NT2/D1 (cell line): ENCODE data around the gene OR5AU1.

Experiments
- DNase-seq: peaks from one replicate; pipeline ENCODE4 v3.0.0-alpha.2; 2011; ENCODE audit warnings: low read depth, low spot score
- H3K27me3 ChIP-seq: 2 replicates; pipeline ENCODE4 v1.6.0; 2011; ENCODE audit warnings: mild to moderate bottlenecking; ENCODE audit not compliant: insufficient read length, insufficient read depth
- H3K36me3 ChIP-seq: 2 replicates; pipeline ENCODE4 v1.6.1; 2011; ENCODE audit warnings: mild to moderate bottlenecking, low read length, mixed read lengths; ENCODE audit not compliant: insufficient read depth, insufficient read length
- H3K4me1 ChIP-seq: 2 replicates; pipeline ENCODE4 v1.5.1; 2011; ENCODE audit not compliant: insufficient read depth, insufficient read length
- H3K4me3 ChIP-seq: 2 replicates; pipeline ENCODE4 v1.5.1; 2011; ENCODE audit warnings: low read depth; ENCODE audit not compliant: insufficient read length
- H3K9ac ChIP-seq: 2 replicates; pipeline ENCODE4 v1.6.0; 2011; ENCODE audit warnings: low read depth; ENCODE audit not compliant: insufficient read length
- H3K9me3 ChIP-seq: 2 replicates; pipeline ENCODE4 v1.5.1; 2011; ENCODE audit warnings: mild to moderate bottlenecking, low read length; ENCODE audit not compliant: insufficient read depth
- SUZ12 ChIP-seq: IDR thresholded peaks from 2 replicates; pipeline ENCODE4 v1.6.1; 2011; ENCODE audit not compliant: insufficient read length, insufficient read depth; ENCODE audit errors: extremely low read depth
- YY1 ChIP-seq: IDR thresholded peaks from 2 replicates; pipeline ENCODE4 v1.6.1; 2011; ENCODE audit not compliant: insufficient read length, insufficient read depth
- ZNF274 ChIP-seq: IDR thresholded peaks from 2 replicates; pipeline ENCODE4 v1.6.1; 2011; ENCODE audit warnings: mild to moderate bottlenecking, low read depth, low read length

OR5AU1 gene

GRCh38 chr14:21155963-21156362, at the start of gene OR5AU1:
TSS of gene OR5AU1 (minus strand) at chr14:21156063. CDS start at chr14:21155872, 191 bp downstream.
- Histone ChIP-seq H3K9me3 (no peaks in the 10 kb centered on the region), H3K4me1 (no peaks in the 10 kb centered on the region), H3K36me3 (no peaks in the 10 kb centered on the region), H3K27me3 (no peaks in the 10 kb centered on the region), H3K4me3 (no peak within 1 kb of the TSS), H3K9ac (no peak within 1 kb of the TSS)
- no peak for DNase-seq
- TF ChIP-seq ZNF274 (no peak), SUZ12 (no peak), YY1 (no peak)

GRCh38 chr14:21205026-21205677, 49.3 kb upstream of the OR5AU1 start:
- Histone ChIP-seq H3K9ac (no peak overlapping the region), H3K4me1 (no peaks in the 10 kb centered on the region), H3K9me3 (no peaks in the 10 kb centered on the region), H3K4me3 (no peak overlapping the region), H3K27me3 (no peaks in the 10 kb centered on the region), H3K36me3 (peaks cover 54% of the 10 kb centered on the region)
- DNase-seq, result no peak
- no peak for TF ChIP-seq ZNF274
- no peak for TF ChIP-seq YY1
- no peak for TF ChIP-seq SUZ12

- no peaks in the 10 kb centered on the region for H3K4me1 ChIP-seq
- H3K36me3 ChIP-seq, result peaks cover 47% of the 10 kb centered on the region
- TF ChIP-seq SUZ12, result no peak
- no peak for TF ChIP-seq ZNF274
- TF ChIP-seq YY1, result no peak
These were observed 48.5 kb upstream of the OR5AU1 start for GRCh38 chr14:21204167-21205025.

GRCh38 chr14:21203470-21204166, 47.8 kb upstream of the OR5AU1 start:
- peaks cover 39% of the 10 kb centered on the region for H3K36me3 ChIP-seq
- TF ChIP-seq ZNF274 (no peak), SUZ12 (no peak), YY1 (no peak)
- no peaks in the 10 kb centered on the region for H3K9me3 ChIP-seq
- no peaks in the 10 kb centered on the region for H3K27me3 ChIP-seq
- DNase-seq, result no peak
- H3K4me3 ChIP-seq, result no peak overlapping the region
- no peaks in the 10 kb centered on the region for H3K4me1 ChIP-seq
- H3K9ac ChIP-seq, result no peak overlapping the region

More at GRCh38 chr14:21204167-21205025, 48.5 kb upstream of the OR5AU1 start:
- Histone ChIP-seq H3K9ac (no peak overlapping the region), H3K27me3 (no peaks in the 10 kb centered on the region), H3K4me3 (no peak overlapping the region), H3K9me3 (no peaks in the 10 kb centered on the region)
- no peak for DNase-seq

GRCh38 chr14:21202463-21203358, 46.8 kb upstream of the OR5AU1 start:
- Histone ChIP-seq H3K4me1 (no peaks in the 10 kb centered on the region), H3K4me3 (no peak overlapping the region), H3K36me3 (peaks cover 30% of the 10 kb centered on the region), H3K27me3 (no peaks in the 10 kb centered on the region), H3K9ac (no peak overlapping the region), H3K9me3 (0 out of 2 replicates have a peak, but pooled peaks cover 1% of the 10 kb centered on the region)
- no peak for DNase-seq
- no peak for TF ChIP-seq ZNF274
- no peak for TF ChIP-seq YY1
- no peak for TF ChIP-seq SUZ12

GRCh38 chr14:21201732-21202462, 46.0 kb upstream of the OR5AU1 start:
- TF ChIP-seq YY1 (no peak), SUZ12 (no peak), ZNF274 (no peak)
- H3K9me3 ChIP-seq, result 0 out of 2 replicates have a peak, but pooled peaks cover 6% of the 10 kb centered on the region

More at GRCh38 chr14:21201732-21202462, 46.0 kb upstream of the OR5AU1 start:
- Histone ChIP-seq H3K4me3 (no peak overlapping the region), H3K36me3 (peaks cover 22% of the 10 kb centered on the region), H3K27me3 (no peaks in the 10 kb centered on the region), H3K4me1 (no peaks in the 10 kb centered on the region), H3K9ac (no peak overlapping the region)
- DNase-seq, result no peak
